Measurements from ENCODE around the gene CXorf65.

Gene CXorf65

GRCh38 chrX:71107762-71108360, 1.3 kb upstream of the CXorf65 start:
- TF ChIP-seq, protein P1, sequence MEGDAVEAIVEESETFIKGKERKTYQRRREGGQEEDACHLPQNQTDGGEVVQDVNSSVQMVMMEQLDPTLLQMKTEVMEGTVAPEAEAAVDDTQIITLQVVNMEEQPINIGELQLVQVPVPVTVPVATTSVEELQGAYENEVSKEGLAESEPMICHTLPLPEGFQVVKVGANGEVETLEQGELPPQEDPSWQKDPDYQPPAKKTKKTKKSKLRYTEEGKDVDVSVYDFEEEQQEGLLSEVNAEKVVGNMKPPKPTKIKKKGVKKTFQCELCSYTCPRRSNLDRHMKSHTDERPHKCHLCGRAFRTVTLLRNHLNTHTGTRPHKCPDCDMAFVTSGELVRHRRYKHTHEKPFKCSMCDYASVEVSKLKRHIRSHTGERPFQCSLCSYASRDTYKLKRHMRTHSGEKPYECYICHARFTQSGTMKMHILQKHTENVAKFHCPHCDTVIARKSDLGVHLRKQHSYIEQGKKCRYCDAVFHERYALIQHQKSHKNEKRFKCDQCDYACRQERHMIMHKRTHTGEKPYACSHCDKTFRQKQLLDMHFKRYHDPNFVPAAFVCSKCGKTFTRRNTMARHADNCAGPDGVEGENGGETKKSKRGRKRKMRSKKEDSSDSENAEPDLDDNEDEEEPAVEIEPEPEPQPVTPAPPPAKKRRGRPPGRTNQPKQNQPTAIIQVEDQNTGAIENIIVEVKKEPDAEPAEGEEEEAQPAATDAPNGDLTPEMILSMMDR (IDR thresholded peaks at IDR 0.05; ENCODE audit: low read length), result no peak
- H2AFZ ChIP-seq (ENCODE audit: low read length), result no peak overlapping the region
- no peaks in the 10 kb centered on the region for H4K20me1 ChIP-seq (ENCODE audit: insufficient read depth, low read length)
- H3K9ac ChIP-seq (ENCODE audit: low read length), result no peak overlapping the region
- H3K9me3 ChIP-seq (ENCODE audit: low read length), result no peaks in the 10 kb centered on the region
- peaks cover 24% of the 10 kb centered on the region for H3K36me3 ChIP-seq (ENCODE audit: insufficient read depth, low read length)
- H3K27me3 ChIP-seq (ENCODE audit: insufficient read depth, low read length), result no peaks in the 10 kb centered on the region
- no peaks in the 10 kb centered on the region for H3K9me2 ChIP-seq (ENCODE audit: low read depth, low read length)
- H3K79me2 ChIP-seq (ENCODE audit: insufficient read depth, low read length), result no peaks in the 10 kb centered on the region
- H3K4me3 ChIP-seq (ENCODE audit: low read depth, low read length, poor library complexity, severe bottlenecking), result no peak overlapping the region
- H3K4me1 ChIP-seq (ENCODE audit: insufficient read depth, low read length, severe bottlenecking), result peaks cover 52% of the 10 kb centered on the region
- H3F3A ChIP-seq (ENCODE audit: insufficient read depth, low read length), result no peaks in the 10 kb centered on the region
- no peak overlapping the region for H3K4me2 ChIP-seq (ENCODE audit: low read length)
- no peak overlapping the region for H3K27ac ChIP-seq (ENCODE audit: low read depth, low read length, poor library complexity, severe bottlenecking)

GRCh38 chrX:71107245-71107644, 705 bp upstream of the CXorf65 start:
- Histone ChIP-seq H4K20me1 (ENCODE audit: insufficient read depth, low read length) (no peaks in the 10 kb centered on the region), H3K9me3 (ENCODE audit: low read length) (no peaks in the 10 kb centered on the region), H2AFZ (ENCODE audit: low read length) (no peak overlapping the region), H3K36me3 (ENCODE audit: insufficient read depth, low read length) (peaks cover 24% of the 10 kb centered on the region), H3K9me2 (ENCODE audit: low read depth, low read length) (no peaks in the 10 kb centered on the region), H3K4me3 (ENCODE audit: low read depth, low read length, poor library complexity, severe bottlenecking) (no peak overlapping the region), H3K9ac (ENCODE audit: low read length) (no peak overlapping the region), H3F3A (ENCODE audit: insufficient read depth, low read length) (no peaks in the 10 kb centered on the region), H3K27me3 (ENCODE audit: insufficient read depth, low read length) (no peaks in the 10 kb centered on the region), H3K27ac (ENCODE audit: low read depth, low read length, poor library complexity, severe bottlenecking) (no peak overlapping the region), H3K79me2 (ENCODE audit: insufficient read depth, low read length) (no peaks in the 10 kb centered on the region), H3K4me2 (ENCODE audit: low read length) (no peak overlapping the region), H3K4me1 (ENCODE audit: insufficient read depth, low read length, severe bottlenecking) (peaks cover 46% of the 10 kb centered on the region)
- TF ChIP-seq, protein P1 (IDR thresholded peaks at IDR 0.05; ENCODE audit: low read length), result no peak
- no peak for TF ChIP-seq EZH2 (IDR thresholded peaks at IDR 0.05; ENCODE audit: borderline replicate concordance, low read length)

- TF ChIP-seq EZH2 (IDR thresholded peaks at IDR 0.05; ENCODE audit: borderline replicate concordance, low read length), result no peak
- TF ChIP-seq, protein P1 (IDR thresholded peaks at IDR 0.05; ENCODE audit: low read length), result no peak
- H3K4me3 ChIP-seq (ENCODE audit: low read depth, low read length, poor library complexity, severe bottlenecking), result no peak overlapping the region
- no peaks in the 10 kb centered on the region for H3K9me3 ChIP-seq (ENCODE audit: low read length)
- H3K4me2 ChIP-seq (ENCODE audit: low read length), result no peak overlapping the region
- no peaks in the 10 kb centered on the region for H3K27me3 ChIP-seq (ENCODE audit: insufficient read depth, low read length)
- no peaks in the 10 kb centered on the region for H4K20me1 ChIP-seq (ENCODE audit: insufficient read depth, low read length)
- H3K36me3 ChIP-seq (ENCODE audit: insufficient read depth, low read length), result peaks cover 24% of the 10 kb centered on the region
- no peak overlapping the region for H2AFZ ChIP-seq (ENCODE audit: low read length)
- H3K79me2 ChIP-seq (ENCODE audit: insufficient read depth, low read length), result no peaks in the 10 kb centered on the region
- H3K27ac ChIP-seq (ENCODE audit: low read depth, low read length, poor library complexity, severe bottlenecking), result no peak overlapping the region
- peaks cover 30% of the 10 kb centered on the region for H3K4me1 ChIP-seq (ENCODE audit: insufficient read depth, low read length, severe bottlenecking)
- H3K9ac ChIP-seq (ENCODE audit: low read length), result no peak overlapping the region
- no peaks in the 10 kb centered on the region for H3K9me2 ChIP-seq (ENCODE audit: low read depth, low read length)
- no peaks in the 10 kb centered on the region for H3F3A ChIP-seq (ENCODE audit: insufficient read depth, low read length)
Measured at GRCh38 chrX:71105628-71106027, 912 bp downstream of the CXorf65 start.
